ENCODE data around the gene FBN2. TPM values are rescaled to one million over a fixed set of nuclear protein-coding genes. Genes with fewer than 3 reads are reported as not detected.

The FBN2 gene
- 86.1 TPM for total RNA-seq

DNA sequence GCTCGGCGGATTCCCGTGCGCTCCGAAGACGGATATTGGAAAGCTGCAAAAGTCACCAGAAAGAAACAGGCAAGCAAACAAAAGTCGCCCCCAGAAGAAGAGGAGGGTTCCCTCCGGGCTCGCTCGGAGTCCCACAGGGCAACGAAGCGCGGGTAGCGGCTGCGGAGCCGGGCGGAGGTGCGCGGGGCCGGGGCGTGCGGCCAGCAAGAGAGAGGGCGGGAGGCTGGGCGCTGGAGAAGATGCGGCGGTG lies at the start of gene FBN2:
Gene FBN2, minus strand, starts transcription at position 246 of the 250 bp plus-strand sequence. CDS start 642 bp downstream, outside the sequence.
- Histone ChIP-seq H3K27ac (ENCODE audit: low read depth, low read length) (no peak within 1 kb of the TSS), H3K27me3 (ENCODE audit: control insufficient read depth in 3 of 3, insufficient read depth in 3 of 3, low read length in 3 of 3) (peaks cover 35 to 43% (median 38%) of the 10 kb centered on the region in 3 donors), H3K9me3 (ENCODE audit: control insufficient read depth in 3 of 3, low read length in 3 of 3) (peaks cover 0 to 2% (median 0%) of the 10 kb centered on the region in 3 donors), H3K36me3 (ENCODE audit: control insufficient read depth in 3 of 3, insufficient read depth in 3 of 3, low read length in 3 of 3) (no peaks in the 10 kb centered on the region), H3K4me1 (ENCODE audit: control insufficient read depth in 3 of 3, insufficient read depth in 3 of 3, low read length in 3 of 3) (peaks cover 9 to 20% (median 15%) of the 10 kb centered on the region in 3 donors), H3K9ac (ENCODE audit: low read depth in 1 of 3, low read length in 3 of 3) (peak within 1 kb of the TSS in 1 of 3 donors; percentile 50), H3K4me3 (ENCODE audit: low read length in 3 of 3) (peak within 1 kb of the TSS; percentile 59 to 62 (median 60))

- no peak overlapping the region for H3K4me3 ChIP-seq (ENCODE audit: low read length in 3 of 3)
- H3K4me1 ChIP-seq (ENCODE audit: control insufficient read depth in 3 of 3, insufficient read depth in 3 of 3, low read length in 3 of 3) = no peaks in the 10 kb centered on the region
- no peak overlapping the region for H3K27ac ChIP-seq (ENCODE audit: low read depth, low read length)
- no peaks in the 10 kb centered on the region for H3K9me3 ChIP-seq (ENCODE audit: control insufficient read depth in 3 of 3, low read length in 3 of 3)
- H3K9ac ChIP-seq (ENCODE audit: low read depth in 1 of 3, low read length in 3 of 3) = no peak overlapping the region
- H3K36me3 ChIP-seq (ENCODE audit: control insufficient read depth in 3 of 3, insufficient read depth in 3 of 3, low read length in 3 of 3) = no peaks in the 10 kb centered on the region
- no peaks in the 10 kb centered on the region for H3K27me3 ChIP-seq (ENCODE audit: control insufficient read depth in 3 of 3, insufficient read depth in 3 of 3, low read length in 3 of 3)
These were observed 49.2 kb upstream of the FBN2 start for GRCh38 chr5:128587275-128587674.

GRCh38 chr5:128586848-128587247 lies 48.8 kb upstream of the FBN2 start:
- Histone ChIP-seq H3K4me3 (ENCODE audit: low read length in 3 of 3) (no peak overlapping the region), H3K9me3 (ENCODE audit: control insufficient read depth in 3 of 3, low read length in 3 of 3) (no peaks in the 10 kb centered on the region), H3K27me3 (ENCODE audit: control insufficient read depth in 3 of 3, insufficient read depth in 3 of 3, low read length in 3 of 3) (no peaks in the 10 kb centered on the region), H3K4me1 (ENCODE audit: control insufficient read depth in 3 of 3, insufficient read depth in 3 of 3, low read length in 3 of 3) (no peaks in the 10 kb centered on the region), H3K36me3 (ENCODE audit: control insufficient read depth in 3 of 3, insufficient read depth in 3 of 3, low read length in 3 of 3) (no peaks in the 10 kb centered on the region), H3K27ac (ENCODE audit: low read depth, low read length) (no peak overlapping the region), H3K9ac (ENCODE audit: low read depth in 1 of 3, low read length in 3 of 3) (no peak overlapping the region)

DNA sequence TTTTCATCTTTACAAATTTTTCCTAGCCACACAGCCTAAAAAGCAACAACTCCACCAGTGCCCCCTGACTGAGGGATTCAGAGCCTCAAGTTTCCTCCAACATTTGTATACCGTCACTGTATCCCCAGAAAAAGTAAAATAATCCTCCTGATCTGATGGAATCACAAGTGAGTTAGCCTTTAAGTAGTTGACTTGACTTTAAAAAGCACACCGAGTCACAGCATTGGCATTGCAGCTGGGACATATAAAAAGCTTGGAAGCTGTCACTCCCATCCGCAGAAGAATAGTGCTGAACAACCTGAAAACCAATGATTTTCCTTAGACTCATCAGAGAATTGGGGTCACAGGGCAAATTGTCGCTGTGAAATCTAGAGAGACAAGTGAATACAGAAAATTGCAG lies 41.6 kb upstream of the FBN2 start:
- Histone ChIP-seq H3K4me3 (ENCODE audit: low read length in 3 of 3) (no peak overlapping the region), H3K27ac (ENCODE audit: low read depth, low read length) (no peak overlapping the region), H3K9me3 (ENCODE audit: control insufficient read depth in 3 of 3, low read length in 3 of 3) (no peaks in the 10 kb centered on the region), H3K9ac (ENCODE audit: low read depth in 1 of 3, low read length in 3 of 3) (no peak overlapping the region), H3K36me3 (ENCODE audit: control insufficient read depth in 3 of 3, insufficient read depth in 3 of 3, low read length in 3 of 3) (no peaks in the 10 kb centered on the region), H3K27me3 (ENCODE audit: control insufficient read depth in 3 of 3, insufficient read depth in 3 of 3, low read length in 3 of 3) (no peaks in the 10 kb centered on the region), H3K4me1 (ENCODE audit: control insufficient read depth in 3 of 3, insufficient read depth in 3 of 3, low read length in 3 of 3) (no peaks in the 10 kb centered on the region)

DNA sequence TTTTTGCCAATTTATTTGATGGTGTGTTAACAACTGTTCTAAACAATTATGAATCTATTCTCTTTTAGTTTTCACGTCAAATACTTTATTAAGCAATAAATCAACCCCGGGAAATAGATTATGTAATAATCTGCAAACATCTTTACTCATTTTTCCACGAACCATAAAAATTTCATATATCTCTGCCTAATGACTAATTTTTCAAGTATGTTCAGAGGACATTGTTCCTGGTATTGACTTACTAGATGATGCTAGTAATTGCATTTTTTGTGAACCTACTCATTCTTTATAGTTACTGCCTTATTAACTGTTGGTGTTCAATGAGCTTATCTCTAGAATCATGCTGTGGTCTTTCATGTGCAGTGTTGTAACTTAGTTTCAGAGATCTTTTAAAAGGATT lies 41.0 kb upstream of the FBN2 start:
- Histone ChIP-seq H3K36me3 (ENCODE audit: control insufficient read depth in 3 of 3, insufficient read depth in 3 of 3, low read length in 3 of 3) (no peaks in the 10 kb centered on the region), H3K4me3 (ENCODE audit: low read length in 3 of 3) (no peak overlapping the region), H3K4me1 (ENCODE audit: control insufficient read depth in 3 of 3, insufficient read depth in 3 of 3, low read length in 3 of 3) (no peaks in the 10 kb centered on the region), H3K27ac (ENCODE audit: low read depth, low read length) (no peak overlapping the region), H3K27me3 (ENCODE audit: control insufficient read depth in 3 of 3, insufficient read depth in 3 of 3, low read length in 3 of 3) (no peaks in the 10 kb centered on the region), H3K9me3 (ENCODE audit: control insufficient read depth in 3 of 3, low read length in 3 of 3) (no peaks in the 10 kb centered on the region), H3K9ac (ENCODE audit: low read depth in 1 of 3, low read length in 3 of 3) (no peak overlapping the region)

GRCh38 chr5:128574041-128574440 lies 36.0 kb upstream of the FBN2 start:
- Histone ChIP-seq H3K9ac (ENCODE audit: low read depth in 1 of 3, low read length in 3 of 3) (no peak overlapping the region), H3K36me3 (ENCODE audit: control insufficient read depth in 3 of 3, insufficient read depth in 3 of 3, low read length in 3 of 3) (no peaks in the 10 kb centered on the region), H3K9me3 (ENCODE audit: control insufficient read depth in 3 of 3, low read length in 3 of 3) (no peaks in the 10 kb centered on the region)

GRCh38 chr5:128572930-128573319 lies 34.9 kb upstream of the FBN2 start:
- H3K36me3 ChIP-seq (ENCODE audit: control insufficient read depth in 3 of 3, insufficient read depth in 3 of 3, low read length in 3 of 3) = no peaks in the 10 kb centered on the region
- H3K27ac ChIP-seq (ENCODE audit: low read depth, low read length) = no peak overlapping the region
- H3K9ac ChIP-seq (ENCODE audit: low read depth in 1 of 3, low read length in 3 of 3) = no peak overlapping the region
- H3K4me3 ChIP-seq (ENCODE audit: low read length in 3 of 3) = no peak overlapping the region
- no peaks in the 10 kb centered on the region for H3K4me1 ChIP-seq (ENCODE audit: control insufficient read depth in 3 of 3, insufficient read depth in 3 of 3, low read length in 3 of 3)
- H3K27me3 ChIP-seq (ENCODE audit: control insufficient read depth in 3 of 3, insufficient read depth in 3 of 3, low read length in 3 of 3) = no peaks in the 10 kb centered on the region
- no peaks in the 10 kb centered on the region for H3K9me3 ChIP-seq (ENCODE audit: control insufficient read depth in 3 of 3, low read length in 3 of 3)

More at GRCh38 chr5:128574041-128574440, 36.0 kb upstream of the FBN2 start:
- Histone ChIP-seq H3K4me1 (ENCODE audit: control insufficient read depth in 3 of 3, insufficient read depth in 3 of 3, low read length in 3 of 3) (no peaks in the 10 kb centered on the region), H3K4me3 (ENCODE audit: low read length in 3 of 3) (no peak overlapping the region), H3K27me3 (ENCODE audit: control insufficient read depth in 3 of 3, insufficient read depth in 3 of 3, low read length in 3 of 3) (no peaks in the 10 kb centered on the region), H3K27ac (ENCODE audit: low read depth, low read length) (no peak overlapping the region)

DNA sequence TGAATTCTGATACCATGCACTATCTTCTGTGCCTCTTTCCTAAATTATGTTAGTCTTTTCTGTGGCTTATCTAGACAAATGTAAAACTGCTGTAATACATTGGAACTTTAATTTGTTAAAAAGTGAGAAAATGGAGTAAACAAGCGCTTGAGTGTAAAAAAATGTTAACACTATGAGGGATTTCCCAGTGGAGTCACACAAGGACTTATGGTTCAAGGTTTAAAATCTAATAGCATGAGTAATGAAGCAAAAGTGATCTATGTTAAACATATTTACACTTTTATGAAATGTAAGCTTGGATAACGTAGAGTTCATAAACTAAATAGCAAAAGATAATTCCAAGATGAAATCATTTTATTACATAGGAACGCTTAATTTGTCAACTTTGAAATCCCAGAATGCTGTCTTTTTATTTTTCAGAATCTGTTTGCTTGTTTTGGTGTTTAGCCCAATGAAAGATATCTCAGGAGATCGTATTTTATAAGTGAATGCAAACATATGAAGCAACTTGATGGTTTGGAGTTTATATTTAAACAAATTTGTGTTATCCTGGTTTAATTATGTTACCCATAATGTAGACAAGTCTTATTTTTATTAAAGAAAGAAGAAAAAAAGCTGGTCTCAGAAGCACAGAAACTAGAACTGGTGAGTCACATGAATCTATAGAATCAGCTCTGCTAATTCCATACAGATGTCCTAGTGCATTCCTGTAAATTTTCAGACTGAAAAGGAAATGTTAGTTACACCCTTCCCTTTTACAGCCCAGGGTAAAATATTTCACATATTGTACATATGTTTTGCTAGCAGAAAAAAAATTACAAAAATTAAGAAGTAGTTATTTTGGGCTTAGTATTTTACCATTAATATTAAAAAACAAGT lies 34.2 kb upstream of the FBN2 start:
- H3K9ac ChIP-seq (ENCODE audit: low read depth in 1 of 3, low read length in 3 of 3) = no peak overlapping the region
- H3K9me3 ChIP-seq (ENCODE audit: control insufficient read depth in 3 of 3, low read length in 3 of 3) = no peaks in the 10 kb centered on the region
- no peak overlapping the region for H3K4me3 ChIP-seq (ENCODE audit: low read length in 3 of 3)
- no peaks in the 10 kb centered on the region for H3K4me1 ChIP-seq (ENCODE audit: control insufficient read depth in 3 of 3, insufficient read depth in 3 of 3, low read length in 3 of 3)
- no peak overlapping the region for H3K27ac ChIP-seq (ENCODE audit: low read depth, low read length)
- no peaks in the 10 kb centered on the region for H3K27me3 ChIP-seq (ENCODE audit: control insufficient read depth in 3 of 3, insufficient read depth in 3 of 3, low read length in 3 of 3)
- H3K36me3 ChIP-seq (ENCODE audit: control insufficient read depth in 3 of 3, insufficient read depth in 3 of 3, low read length in 3 of 3) = no peaks in the 10 kb centered on the region

GRCh38 chr5:128566178-128566577 lies 28.1 kb upstream of the FBN2 start:
- no peak overlapping the region for H3K9ac ChIP-seq (ENCODE audit: low read depth in 1 of 3, low read length in 3 of 3)
- no peak overlapping the region for H3K27ac ChIP-seq (ENCODE audit: low read depth, low read length)
- no peaks in the 10 kb centered on the region for H3K36me3 ChIP-seq (ENCODE audit: control insufficient read depth in 3 of 3, insufficient read depth in 3 of 3, low read length in 3 of 3)

GRCh38 chr5:128559300-128560297 lies 21.6 kb upstream of the FBN2 start:
- no peaks in the 10 kb centered on the region for H3K9me3 ChIP-seq (ENCODE audit: control insufficient read depth in 3 of 3, low read length in 3 of 3)
- no peak overlapping the region for H3K4me3 ChIP-seq (ENCODE audit: low read length in 3 of 3)
- no peaks in the 10 kb centered on the region for H3K4me1 ChIP-seq (ENCODE audit: control insufficient read depth in 3 of 3, insufficient read depth in 3 of 3, low read length in 3 of 3)
- H3K9ac ChIP-seq (ENCODE audit: low read depth in 1 of 3, low read length in 3 of 3) = no peak overlapping the region
- H3K27me3 ChIP-seq (ENCODE audit: control insufficient read depth in 3 of 3, insufficient read depth in 3 of 3, low read length in 3 of 3) = no peaks in the 10 kb centered on the region
- H3K36me3 ChIP-seq (ENCODE audit: control insufficient read depth in 3 of 3, insufficient read depth in 3 of 3, low read length in 3 of 3) = no peaks in the 10 kb centered on the region
- no peak overlapping the region for H3K27ac ChIP-seq (ENCODE audit: low read depth, low read length)

More at GRCh38 chr5:128566178-128566577, 28.1 kb upstream of the FBN2 start:
- Histone ChIP-seq H3K4me1 (ENCODE audit: control insufficient read depth in 3 of 3, insufficient read depth in 3 of 3, low read length in 3 of 3) (no peaks in the 10 kb centered on the region), H3K4me3 (ENCODE audit: low read length in 3 of 3) (no peak overlapping the region), H3K9me3 (ENCODE audit: control insufficient read depth in 3 of 3, low read length in 3 of 3) (no peaks in the 10 kb centered on the region), H3K27me3 (ENCODE audit: control insufficient read depth in 3 of 3, insufficient read depth in 3 of 3, low read length in 3 of 3) (no peaks in the 10 kb centered on the region)
